Right lobe of liver (tissue), 4 donors: ENCODE measurements around the gene DLEC1.

Experiments
- CTCF ChIP-seq, 4 donors: fragments of 200-600 bp in 3 of 4; fragments of 450-650 bp in 1 of 4; IDR thresholded peaks; one replicate each; pipeline versions ENCODE4 v1.5.1 to v1.8.0; 2016 to 2022; ENCODE audit warnings: antibody characterized with exemption in 4 of 4, mild to moderate bottlenecking in 2 of 4
- POLR2A ChIP-seq: fragments of 450-650 bp; IDR thresholded peaks from one replicate; pipeline ENCODE4 v1.6.1; 2017; ENCODE audit warnings: antibody characterized with exemption, mild to moderate bottlenecking
- donor health status: DM: no; HTN: no; CAD: no.
- donor health status: DM: no; HTN: no; CAD: no.
- donor health status: DM: no; HTN: yes; CAD: no.

GRCh38 chr3:38109580-38110313 is 70.7 kb downstream of the DLEC1 start:
- TF ChIP-seq CTCF (IDR thresholded peaks at IDR 0.05) (no peak), POLR2A (no peak)
